GM12872 (cell line): ENCODE data around the gene KCNC1.

ENCODE experiments used
- TF ChIP-seq, protein P1 (sequence below): IDR thresholded peaks from 3 replicates; pipeline ENCODE4 v1.5.1; 2011; ENCODE audit warnings: low read depth, mild to moderate bottlenecking, low read length, moderate library complexity; ENCODE audit not compliant: insufficient read depth

Gene KCNC1

DNA sequence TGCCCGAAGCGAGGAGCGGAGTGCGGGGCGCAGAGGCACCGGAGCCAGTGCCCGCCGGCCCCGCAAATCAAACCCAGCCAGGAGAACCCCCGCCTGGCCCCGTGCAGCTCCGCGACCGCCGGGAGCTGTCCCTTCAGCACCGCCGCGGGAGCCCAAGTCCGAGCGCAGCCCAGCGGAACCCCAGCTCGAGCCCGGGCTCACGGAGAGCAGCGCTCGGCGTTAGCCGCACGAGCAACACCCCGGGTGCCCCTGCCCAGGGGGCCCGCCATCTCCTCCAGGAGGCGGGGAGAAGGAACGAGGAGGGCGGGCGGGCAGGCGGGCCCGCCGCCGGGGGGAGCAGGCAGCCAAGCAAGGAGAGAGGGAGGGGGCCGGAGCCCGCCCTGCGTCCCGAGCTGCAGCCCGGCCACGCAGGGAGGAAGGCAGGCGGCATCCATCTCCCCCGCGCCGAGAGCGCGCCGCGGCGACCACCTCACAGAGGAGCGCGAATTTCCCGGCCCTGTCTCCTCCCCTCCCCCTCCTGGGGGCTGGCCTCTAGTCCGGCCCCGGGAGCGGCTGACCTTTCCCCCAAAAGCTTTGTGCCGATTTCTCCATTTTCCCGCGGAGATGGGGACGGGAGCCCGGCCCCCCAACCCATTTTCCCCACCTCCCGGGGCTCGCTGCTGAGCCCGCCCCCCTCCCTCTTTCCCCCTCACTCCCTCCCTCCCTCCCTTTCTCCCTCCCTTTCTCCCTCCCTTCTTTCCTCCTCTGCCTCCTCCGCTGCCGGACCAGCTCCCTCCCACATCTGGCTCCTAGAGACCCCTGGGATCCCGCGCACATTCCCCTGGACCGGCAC, 621 bp downstream of the KCNC1 start:
- TF ChIP-seq, protein P1, sequence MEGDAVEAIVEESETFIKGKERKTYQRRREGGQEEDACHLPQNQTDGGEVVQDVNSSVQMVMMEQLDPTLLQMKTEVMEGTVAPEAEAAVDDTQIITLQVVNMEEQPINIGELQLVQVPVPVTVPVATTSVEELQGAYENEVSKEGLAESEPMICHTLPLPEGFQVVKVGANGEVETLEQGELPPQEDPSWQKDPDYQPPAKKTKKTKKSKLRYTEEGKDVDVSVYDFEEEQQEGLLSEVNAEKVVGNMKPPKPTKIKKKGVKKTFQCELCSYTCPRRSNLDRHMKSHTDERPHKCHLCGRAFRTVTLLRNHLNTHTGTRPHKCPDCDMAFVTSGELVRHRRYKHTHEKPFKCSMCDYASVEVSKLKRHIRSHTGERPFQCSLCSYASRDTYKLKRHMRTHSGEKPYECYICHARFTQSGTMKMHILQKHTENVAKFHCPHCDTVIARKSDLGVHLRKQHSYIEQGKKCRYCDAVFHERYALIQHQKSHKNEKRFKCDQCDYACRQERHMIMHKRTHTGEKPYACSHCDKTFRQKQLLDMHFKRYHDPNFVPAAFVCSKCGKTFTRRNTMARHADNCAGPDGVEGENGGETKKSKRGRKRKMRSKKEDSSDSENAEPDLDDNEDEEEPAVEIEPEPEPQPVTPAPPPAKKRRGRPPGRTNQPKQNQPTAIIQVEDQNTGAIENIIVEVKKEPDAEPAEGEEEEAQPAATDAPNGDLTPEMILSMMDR: no peak

DNA sequence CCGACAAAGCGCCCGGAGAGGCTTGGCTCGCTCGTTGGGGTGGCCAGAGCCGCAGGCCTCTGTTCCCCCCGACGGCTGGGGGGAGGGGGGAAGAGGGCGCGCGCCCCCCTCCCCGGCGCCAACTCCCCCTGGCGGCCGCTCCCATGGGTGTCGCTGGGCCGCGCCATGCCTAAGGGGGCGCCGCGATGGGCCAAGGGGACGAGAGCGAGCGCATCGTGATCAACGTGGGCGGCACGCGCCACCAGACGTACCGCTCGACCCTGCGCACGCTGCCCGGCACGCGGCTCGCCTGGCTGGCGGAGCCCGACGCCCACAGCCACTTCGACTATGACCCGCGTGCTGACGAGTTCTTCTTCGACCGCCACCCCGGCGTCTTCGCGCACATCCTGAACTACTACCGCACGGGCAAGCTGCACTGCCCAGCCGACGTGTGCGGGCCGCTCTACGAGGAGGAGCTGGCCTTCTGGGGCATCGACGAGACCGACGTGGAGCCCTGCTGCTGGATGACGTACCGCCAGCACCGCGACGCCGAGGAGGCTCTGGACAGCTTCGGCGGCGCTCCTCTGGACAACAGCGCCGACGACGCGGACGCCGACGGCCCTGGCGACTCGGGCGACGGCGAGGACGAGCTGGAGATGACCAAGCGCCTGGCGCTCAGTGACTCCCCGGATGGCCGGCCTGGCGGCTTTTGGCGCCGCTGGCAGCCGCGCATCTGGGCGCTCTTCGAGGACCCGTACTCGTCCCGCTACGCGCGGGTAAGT, 1.4 kb downstream of the KCNC1 start:
- TF ChIP-seq, protein P1: no peak

DNA sequence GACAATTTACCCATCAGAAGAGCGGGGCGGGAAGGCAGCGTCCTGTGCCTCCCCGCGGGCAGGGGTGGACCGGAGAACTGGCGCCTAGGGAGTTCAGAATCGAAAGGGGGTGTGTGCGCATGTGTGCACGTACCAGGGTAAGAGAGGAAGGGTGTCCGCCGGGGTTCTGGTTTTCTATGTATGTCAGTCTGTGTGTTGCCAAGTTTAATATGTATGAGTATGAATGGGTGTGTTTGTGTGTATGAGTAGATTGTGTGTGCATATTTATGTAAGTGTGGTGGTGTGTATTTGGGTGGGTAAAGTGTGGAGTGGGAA, 2.0 kb downstream of the KCNC1 start:
- TF ChIP-seq, protein P1: no peak

DNA sequence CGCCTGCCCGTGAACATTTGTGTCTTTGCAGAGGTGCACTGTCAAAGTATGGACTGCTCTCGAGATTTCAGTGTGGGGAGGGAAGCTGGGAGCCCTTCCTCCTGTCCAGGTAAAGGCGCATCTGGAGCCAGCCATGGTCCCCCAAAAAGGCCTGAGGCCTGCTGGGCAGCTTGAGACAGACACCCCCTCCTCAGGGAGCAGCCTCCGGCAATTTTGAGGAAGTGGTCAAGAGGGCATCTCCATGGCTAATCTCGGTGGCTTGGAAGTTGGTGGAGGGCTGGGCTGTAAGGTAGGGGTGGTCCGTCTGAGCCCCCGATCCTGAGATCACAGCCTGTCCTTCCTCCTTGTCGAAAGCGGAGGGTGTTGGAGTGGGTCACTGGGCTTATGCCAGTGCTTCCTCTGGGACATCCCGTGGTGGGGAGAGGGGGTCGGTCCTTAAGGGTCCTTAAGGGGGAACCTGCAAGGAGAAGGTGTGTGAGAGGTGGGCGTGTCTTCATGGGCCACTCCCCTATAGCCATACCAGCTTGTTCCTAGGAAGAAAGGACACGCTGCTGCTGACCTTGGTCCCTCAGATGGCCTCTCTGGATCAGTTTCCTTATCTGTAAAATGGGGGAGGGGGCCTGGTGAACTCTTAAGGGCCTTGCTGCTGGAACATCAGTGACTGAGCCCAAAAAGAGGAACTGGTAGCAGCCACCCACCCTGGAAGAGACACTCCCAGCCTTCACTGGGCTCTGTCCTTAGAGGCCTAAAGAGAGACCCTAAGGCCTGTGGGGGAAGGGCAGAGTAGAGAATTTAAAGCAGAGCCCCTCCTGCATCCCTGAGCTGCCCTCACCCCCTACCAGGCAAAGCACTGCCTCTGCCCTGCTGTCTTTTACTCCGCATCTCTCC, 2.6 kb downstream of the KCNC1 start:
- TF ChIP-seq, protein P1: no peak

DNA sequence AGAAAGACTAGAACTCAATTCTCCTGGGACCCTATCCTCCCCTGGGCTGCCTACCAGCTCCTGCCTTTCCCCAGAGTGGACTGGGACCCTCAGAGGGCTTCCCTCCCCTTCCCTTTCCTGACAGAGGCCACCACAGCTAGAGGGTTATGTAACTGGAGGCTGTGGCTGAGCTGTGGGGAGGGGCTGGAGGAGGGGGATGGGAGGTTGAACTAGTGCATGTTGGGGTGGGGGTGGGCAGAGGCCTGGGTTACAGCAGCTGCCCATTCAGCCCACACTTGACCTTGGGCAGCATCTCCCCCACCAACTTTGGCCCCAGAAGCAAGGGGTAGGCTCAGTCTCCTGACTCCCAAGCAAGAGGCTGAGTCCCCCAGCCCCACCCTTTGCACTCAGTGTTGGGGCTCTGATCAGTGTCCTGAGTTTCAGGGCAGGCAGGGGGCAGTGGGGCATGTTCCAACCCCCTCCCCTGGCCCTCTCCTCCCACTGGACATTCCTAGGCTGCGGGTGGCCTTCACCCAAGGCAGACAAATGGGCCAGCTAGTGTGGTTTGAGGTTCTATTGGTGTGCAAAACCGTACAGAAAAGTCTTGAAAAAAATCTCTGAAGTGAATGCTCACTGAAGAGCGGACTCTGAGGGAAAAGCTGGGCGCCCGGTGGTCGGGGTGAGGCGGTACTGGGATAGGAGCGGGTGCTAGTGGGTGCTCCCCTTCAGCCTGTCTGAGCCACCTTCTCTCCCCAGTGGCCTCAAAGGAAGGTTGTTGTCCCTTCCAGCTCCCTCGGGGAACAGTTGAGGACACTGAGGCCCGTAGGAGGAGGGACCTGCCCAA, 3.8 kb downstream of the KCNC1 start:
- TF ChIP-seq, protein P1: no peak

DNA sequence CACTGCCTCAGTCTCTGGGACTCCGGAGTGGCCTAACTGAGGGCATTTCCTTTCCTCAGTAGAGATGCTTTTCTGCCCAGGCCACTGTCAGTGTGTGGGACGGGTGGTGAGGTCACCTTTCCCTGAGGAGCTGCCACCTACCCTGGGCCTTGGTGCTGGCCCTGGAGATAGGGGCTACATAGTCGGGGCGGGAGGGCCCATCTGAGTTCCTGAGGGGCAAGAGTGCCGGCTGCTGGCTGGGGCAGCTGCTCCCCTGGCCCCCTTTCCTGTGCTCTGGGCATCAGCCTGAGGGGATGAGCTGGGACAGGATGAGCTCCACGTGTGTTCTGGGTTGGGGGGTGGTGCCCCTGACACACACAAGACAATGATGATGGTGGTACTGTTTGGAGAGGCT, 5.4 kb downstream of the KCNC1 start:
- TF ChIP-seq, protein P1: no peak
